Occipital lobe (tissue), 2 donors: ENCODE data around the gene SNX19. TPM values are rescaled to one million over a fixed set of nuclear protein-coding genes. Genes with fewer than 3 reads are reported as not detected.
A peak's percentile ranks its signal among the peaks of the same experiment; 100 is the strongest.
"Not testable (repeated sequence)": the region's sequence is repeated elsewhere in the genome, so short reads cannot be mapped to it uniquely, and the experiment has no call there.

Source experiments
- DNase-seq: peaks from one replicate; lab custom pipeline; 2025; lab: John Stamatoyannopoulos, UW
- total RNA-seq: library from RNA; depleted of rRNA; stranded (reverse); fragments of >200 nt; gene quantifications from one replicate; pipeline ENCODE4 v1.2.3, GENCODE V29; 2014

The SNX19 gene
- total RNA-seq, 1 donor from 2014 or later: 46.5 TPM

DNA sequence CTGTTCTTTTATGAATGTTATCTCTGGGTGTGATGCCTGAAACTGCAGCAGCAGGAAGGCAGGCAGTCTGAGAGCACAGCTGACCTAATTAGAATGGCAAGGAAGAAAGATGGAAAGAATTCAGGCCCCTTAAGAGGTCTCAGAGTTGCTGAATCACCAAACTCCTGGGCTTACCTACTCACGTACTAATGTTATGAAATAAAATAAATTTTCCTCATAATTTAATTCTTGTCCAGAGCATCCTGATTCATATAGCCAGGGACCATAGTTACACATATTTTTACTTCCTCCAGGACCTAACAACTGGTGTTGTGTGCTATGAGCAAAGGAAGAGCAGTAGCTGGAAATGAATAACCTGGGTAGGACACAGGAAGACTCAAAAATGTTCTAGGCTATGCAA lies 41.9 kb downstream of the SNX19 start:
- DNase-seq: no peak

- no peak for DNase-seq
These were observed 42.5 kb downstream of the SNX19 start for GRCh38 chr11:130873761-130874160.

- no peak for DNase-seq
These were observed 43.3 kb downstream of the SNX19 start for GRCh38 chr11:130872981-130873380.

GRCh38 chr11:130872513-130872912 lies 43.8 kb downstream of the SNX19 start:
- no peak for DNase-seq

GRCh38 chr11:130872102-130872501 lies 44.2 kb downstream of the SNX19 start:
- no peak for DNase-seq

DNA sequence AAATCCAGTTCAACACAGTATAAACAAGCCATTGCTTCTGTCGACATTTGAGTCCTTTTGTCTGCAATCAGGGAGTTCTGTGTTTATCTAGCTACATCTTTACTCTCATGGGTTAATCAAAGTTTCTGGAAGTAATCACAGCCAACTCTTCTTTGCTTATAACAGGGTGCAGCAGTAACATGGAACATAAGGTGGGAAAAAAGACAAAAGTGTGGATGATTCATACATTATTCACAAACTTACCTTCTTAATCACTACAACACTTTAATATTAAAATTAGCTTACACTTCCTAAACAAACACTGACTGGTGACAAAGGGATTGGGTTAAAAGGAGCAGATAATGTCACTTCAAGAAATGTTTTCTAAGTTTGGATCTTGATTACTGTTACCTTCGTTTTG lies 44.7 kb downstream of the SNX19 start:
- DNase-seq: no peak

GRCh38 chr11:130868721-130869390 lies 47.4 kb downstream of the SNX19 start:
- DNase-seq: no peak

- DNase-seq: no peak
These were observed 48.1 kb downstream of the SNX19 start for GRCh38 chr11:130868086-130868710.

DNA sequence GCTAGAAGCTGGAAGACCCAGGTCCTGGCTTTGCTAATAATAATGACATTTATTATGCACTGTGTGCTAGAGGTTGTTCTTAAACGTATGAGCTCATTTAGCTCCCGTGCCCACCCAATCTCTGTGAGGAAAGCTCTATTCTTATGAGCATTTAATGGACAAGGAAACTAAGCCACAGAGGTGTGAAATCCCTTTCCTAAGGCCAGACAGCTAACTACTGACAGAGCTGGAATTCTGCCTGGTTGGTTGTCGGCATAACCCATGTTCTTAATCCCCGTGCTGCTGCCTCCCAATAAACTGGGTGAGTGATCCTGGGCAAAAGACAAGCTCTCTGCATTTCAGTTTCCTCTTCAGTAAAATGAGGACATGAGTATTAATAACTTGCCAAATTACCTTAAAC lies 49.4 kb downstream of the SNX19 start:
- DNase-seq: no peak

DNA sequence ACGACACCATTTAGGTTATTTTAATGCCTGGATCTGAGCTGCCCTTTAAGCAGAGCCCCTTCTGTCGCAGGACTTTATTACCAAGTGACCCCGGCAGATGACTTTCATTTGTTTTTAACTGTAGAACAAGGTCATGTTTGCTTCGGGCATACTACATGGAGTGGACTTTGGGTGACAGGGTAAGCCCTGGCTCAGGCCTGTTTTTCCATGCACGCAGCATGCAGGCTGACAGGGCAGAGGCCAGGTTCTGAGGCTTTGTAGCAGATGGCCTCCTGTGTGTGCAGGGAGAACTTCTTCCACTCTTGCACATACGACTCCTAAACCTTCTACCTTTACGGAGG lies 50.5 kb downstream of the SNX19 start:
- no peak for DNase-seq

DNA sequence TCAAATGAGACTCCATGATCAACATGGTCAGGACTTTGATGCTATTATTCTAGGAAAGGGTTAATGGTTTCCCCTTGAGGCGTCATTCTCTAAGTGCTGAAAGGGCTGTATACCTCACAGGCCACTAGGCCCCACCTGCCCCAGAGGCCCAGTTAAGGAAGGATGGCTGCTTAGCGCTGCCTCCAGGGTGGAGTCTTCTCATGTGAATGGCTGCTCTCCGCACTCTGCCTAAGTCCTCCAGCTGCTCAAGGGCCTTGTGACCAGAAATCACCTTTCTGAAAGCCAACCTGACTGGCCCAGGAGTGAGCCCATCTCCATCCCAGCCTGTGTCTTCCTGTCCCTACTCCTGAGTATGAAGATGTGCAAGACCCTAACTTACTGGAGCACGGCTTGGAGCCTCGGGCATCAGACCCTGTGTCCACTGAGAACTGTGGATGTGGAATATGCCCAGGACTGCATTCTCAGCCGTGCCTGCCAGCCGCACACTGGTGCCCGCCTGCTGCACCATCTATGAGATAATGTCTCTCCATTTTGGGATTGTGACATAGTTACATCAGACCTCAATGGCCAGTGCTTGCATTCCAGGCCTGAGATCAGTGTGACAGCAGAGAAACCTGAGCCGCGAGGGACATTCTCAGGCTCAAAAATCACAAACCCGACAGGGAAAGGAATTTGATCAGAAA lies 51.0 kb downstream of the SNX19 start:
- DNase-seq: no peak

- peak; percentile 84 for DNase-seq
These were observed 54.1 kb downstream of the SNX19 start for GRCh38 chr11:130861902-130862860.

DNA sequence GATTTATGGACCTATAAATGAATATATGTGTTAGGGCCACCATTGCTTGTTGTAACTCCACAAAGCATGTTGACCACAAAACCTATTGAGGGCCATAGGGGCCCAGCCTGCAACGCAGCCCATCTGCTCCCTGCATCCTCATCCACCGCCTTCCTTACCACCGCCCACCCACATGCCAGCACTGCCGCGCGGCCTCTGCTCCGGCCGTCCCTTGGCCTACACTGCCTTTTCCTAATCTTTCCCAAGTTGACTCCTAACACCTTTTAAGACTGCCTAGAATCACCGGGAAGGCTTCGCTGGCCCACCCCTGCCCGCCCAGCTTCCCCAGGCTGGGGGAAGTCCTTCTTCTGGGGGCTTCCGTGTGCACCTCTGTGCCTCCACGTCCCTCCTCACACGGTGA lies 55.0 kb downstream of the SNX19 start:
- no peak for DNase-seq

- DNase-seq: no peak
These were observed 56.4 kb downstream of the SNX19 start for GRCh38 chr11:130859886-130860285.

DNA sequence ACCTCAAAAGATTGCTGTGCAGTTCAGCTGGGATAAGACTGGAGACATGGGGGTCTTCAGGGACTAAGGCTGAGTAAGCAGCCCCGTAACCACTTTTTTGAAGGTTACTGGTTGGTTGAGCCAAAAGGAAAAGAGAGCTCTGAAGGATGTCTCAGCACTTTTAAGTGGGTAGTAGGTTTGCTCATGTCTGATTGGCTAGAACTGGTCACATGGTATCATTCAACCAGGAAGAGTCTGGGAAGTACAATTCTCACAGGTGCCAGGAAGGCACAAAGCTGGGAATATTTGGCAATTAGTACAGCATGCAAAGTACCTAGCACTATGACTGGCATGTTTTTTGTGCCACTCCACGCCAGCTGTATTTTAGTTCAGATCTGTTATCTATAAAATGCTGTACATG lies 58.1 kb downstream of the SNX19 start:
- no peak for DNase-seq

DNA sequence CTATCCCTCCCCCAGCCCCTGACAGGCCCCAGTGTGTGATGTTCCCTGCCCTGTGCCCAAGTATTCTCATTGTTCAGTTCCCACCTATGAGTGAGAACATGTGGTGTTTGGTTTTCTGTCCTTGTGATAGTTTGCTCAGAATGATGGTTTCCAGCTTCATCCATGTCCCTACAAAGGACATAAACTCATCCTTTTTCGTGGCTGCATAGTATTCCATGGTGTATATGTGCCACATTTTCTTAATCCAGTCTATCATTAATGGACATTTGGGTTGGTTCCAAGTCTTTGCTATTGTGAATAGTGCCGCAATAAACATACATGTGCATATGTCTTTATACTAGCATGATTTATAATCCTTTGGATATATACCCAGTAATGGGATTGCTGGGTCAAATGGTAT lies 60.6 kb downstream of the SNX19 start:
- DNase-seq: not testable (repeated sequence)

- DNase-seq: no peak
These were observed 61.8 kb downstream of the SNX19 start for GRCh38 chr11:130854483-130854882.

- no peak for DNase-seq
These were observed 63.7 kb downstream of the SNX19 start for GRCh38 chr11:130852589-130852988.

DNA sequence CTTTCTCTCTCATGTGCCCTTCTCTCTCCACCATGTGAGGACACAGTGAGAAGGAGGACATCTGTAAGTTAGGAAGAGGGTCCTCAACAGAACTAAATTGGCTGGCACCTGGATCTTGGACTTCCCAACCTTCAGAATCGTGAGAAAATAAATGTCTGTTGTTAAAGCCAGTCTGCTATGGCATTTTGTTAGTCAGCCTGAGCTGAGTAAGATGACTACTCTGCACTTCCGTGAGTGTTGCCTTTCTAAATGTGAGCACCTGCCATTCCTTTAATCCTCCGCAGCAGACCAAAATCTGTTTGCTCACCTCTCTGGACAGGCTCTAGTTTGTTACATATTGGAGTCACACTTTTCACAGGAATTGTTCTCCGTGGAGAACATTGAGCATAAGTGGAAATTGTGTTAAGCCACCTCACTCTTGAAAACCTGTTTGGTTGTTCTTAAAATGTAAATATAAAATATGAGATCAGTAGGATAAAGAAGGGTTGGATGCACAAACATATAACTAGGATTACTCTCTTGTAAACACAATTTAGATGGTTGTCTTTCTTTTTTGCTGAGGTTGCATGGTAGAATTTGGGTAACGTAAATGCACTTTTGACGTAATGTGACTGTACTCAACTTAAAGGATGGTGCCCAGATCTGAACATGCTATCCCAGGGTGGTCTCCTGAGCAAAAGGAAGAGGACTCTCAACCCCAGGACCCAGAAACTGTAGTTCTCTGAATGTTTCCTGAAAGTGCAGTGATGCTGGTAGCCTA lies 65.9 kb downstream of the SNX19 start:
- no peak for DNase-seq

DNA sequence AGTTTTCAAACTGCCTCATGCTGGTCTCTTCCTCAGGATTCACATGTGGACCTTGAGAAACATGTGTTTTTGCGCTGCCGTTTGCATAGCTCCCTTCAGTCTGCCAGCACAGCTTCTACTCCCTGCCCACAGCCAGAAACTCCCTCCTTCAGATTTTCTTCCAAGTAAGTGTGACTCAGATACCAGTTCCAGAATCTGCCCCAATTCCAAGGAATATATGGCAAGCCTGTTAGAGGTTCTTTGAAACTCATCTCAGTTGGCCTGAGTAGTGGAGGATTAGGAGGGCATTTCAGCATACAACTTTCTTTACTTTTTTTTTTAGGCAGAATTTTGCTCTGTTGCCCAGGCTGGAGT lies 67.1 kb downstream of the SNX19 start:
- DNase-seq: no peak
